Measurements from ENCODE around the gene ATPAF1.

Gene ATPAF1

DNA sequence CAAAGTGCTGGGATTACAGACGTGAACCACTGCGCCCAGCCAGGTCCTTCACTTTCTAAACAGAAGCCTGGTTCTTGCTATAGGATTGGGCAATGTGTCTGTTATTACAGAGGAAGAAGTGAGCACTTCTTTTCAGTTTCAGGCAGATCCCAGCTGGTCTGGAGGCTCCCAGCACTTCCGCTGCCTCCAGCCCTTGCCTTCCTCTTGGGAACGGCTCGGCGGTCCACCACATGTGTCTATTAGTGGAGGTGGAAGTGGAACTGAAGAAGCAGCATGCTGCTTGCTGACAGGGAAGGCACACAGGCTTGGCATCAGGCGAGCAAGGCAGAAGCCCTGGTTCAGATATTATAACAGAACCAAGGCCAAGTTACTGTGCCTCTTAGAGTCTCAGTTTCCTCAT is 81.1 kb downstream of the ATPAF1 start:
- no peak for DNase-seq (ENCODE audit: low spot score)

DNA sequence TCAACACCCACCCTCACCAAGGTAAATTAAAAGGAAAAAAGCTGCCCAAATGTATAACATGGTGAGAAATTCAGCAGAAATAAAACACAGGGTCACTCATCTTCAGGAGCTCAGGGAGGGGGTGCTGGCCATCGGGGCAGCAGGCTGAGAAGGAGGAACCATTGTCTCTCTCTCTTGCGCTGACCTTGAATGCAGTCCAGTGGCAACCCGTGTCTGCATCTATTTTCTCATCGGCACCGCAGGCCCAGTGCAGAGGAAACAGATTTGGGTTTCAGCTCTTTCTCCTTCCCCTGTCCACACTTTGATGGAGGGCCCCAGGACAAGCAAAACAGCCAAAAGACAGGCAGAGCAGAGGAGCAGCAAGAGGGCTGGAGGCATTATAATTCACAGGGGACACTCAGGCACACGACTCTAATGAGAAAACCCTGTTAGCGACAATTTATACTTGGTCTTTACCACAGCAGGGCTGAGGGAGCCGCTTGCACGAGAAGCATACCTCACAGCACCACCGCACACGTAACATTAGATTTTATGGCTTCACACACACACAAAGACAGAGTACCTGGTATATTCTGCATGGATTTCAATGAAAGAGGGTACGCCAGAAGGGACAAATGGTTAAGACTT is 82.7 kb downstream of the ATPAF1 start:
- DNase-seq (ENCODE audit: low spot score), result no peak

DNA sequence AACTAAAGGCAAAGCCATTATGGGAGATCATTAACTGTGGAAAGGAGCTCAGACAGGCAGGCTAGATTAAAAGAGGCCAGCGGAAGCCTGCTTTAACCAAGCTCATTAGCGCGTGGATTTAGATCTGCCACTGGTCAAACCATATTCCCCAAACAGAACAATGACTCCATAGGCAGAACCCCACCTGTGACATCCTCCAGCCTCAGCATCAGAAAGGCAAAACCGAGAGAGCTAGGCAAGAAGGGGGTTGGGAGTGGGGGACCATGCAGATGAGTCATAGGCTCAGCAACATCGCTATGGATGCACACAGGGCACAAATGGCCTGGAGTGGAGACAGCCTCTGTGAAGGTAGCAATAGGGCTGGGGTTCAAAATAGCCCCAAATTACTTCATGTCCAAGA is 84.7 kb downstream of the ATPAF1 start:
- DNase-seq (ENCODE audit: low spot score), result no peak

DNA sequence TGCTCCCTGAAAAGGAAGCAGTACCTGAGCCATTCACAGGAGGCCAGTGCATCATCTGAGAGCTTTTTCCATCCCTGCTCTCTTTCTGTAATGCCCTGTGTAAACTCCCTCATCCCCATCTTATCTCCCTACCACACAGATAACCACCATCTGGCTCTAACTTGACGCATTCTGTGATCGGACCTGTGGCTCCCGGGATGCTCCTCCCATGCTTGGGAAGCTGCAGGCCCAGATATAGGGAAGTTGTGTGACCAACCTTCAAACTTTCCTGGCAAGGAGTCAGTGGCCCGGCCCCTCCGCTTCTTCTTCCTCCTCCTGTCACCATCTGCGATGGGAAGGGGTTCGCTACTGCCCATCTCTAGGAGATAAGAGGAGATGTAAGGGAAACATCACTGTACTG is 85.2 kb downstream of the ATPAF1 start:
- no peak for DNase-seq (ENCODE audit: low spot score)
